Activated naive CD4-positive, alpha-beta T cell treated with anti-CD3 and anti-CD28 coated beads, Interleukin-2, amount 50 U/mL, for 24 hours (primary cell): ENCODE measurements around the gene BCL11B.

ENCODE experiments used
- H3K27ac Mint-ChIP-seq: one replicate; pipeline ENCODE4 v1.8.0; 2021; ENCODE audit warnings: mild to moderate bottlenecking, mixed read lengths
- H3K27me3 Mint-ChIP-seq: one replicate; pipeline ENCODE4 v1.8.0; 2021; ENCODE audit warnings: mixed read lengths
- H3K36me3 Mint-ChIP-seq: one replicate; pipeline ENCODE4 v1.8.0; 2021; ENCODE audit warnings: mixed read lengths
- H3K4me1 Mint-ChIP-seq: one replicate; pipeline ENCODE4 v1.8.0; 2021; ENCODE audit warnings: mixed read lengths
- H3K4me3 Mint-ChIP-seq: one replicate; pipeline ENCODE4 v1.8.0; 2021; ENCODE audit warnings: mild to moderate bottlenecking, mixed read lengths
- H3K9me3 Mint-ChIP-seq: one replicate; pipeline ENCODE4 v1.8.0; 2021; ENCODE audit warnings: mixed read lengths

Gene BCL11B

DNA sequence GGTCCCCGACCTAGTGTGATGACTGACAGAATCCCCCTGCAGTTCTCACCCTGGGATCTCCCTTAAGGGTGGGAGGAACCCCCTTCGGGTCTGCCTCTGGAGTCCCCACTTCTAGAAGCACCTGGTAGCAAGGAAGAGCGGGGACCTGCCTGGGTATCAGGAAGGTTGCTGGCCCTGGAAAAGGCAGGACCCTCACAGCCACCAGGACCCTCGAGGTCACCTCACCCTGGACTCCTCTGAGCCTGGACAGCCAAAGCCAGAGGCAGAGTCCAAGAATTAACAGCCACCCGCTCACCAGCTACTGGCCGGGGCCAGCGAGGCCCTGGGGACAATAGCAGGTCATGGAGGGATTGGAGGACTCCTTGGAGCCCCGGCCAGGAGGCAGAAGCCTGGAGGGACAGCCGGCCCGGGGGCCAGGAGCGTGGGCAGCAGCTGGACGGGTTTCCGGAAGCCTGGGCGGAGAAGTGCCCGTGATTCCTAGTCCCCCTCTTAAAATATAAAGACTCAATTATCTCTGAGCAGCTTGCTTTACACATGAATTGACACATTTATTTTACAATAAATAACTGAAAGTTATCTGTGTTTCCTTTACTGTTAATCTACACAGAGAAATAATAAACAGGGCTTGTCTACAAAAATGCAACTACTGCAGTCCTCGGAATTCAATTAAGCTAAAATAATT lies 17.5 kb downstream of the BCL11B start:
- Mint-ChIP-seq H3K27ac (peak overlapping the region; percentile 99), H3K9me3 (no peaks in the 10 kb centered on the region), H3K36me3 (peaks cover 10% of the 10 kb centered on the region), H3K27me3 (no peaks in the 10 kb centered on the region), H3K4me3 (peak overlapping the region; percentile 90), H3K4me1 (peaks cover 92% of the 10 kb centered on the region)

DNA sequence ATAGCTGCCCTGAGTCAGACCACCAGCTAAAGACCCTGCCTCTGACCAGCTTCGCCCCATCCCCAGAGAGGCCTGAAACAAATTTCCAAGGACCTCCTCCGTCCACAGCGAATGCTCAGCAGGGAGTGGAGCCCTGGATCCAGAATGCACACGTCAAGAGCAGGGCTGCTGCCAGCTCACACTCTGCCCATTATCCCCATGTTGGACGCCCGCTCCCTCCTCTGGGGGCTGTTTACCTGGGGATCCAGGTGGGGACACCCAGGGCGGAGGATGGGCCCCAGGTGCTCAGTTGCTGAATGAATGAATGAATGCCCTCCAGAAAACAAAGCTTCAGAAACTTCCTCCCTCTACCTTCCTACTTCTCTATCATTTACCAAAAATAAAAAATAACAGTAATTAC lies 18.1 kb downstream of the BCL11B start:
- Mint-ChIP-seq H3K27ac (peak overlapping the region; percentile 99), H3K4me3 (peak overlapping the region; percentile 90), H3K27me3 (no peaks in the 10 kb centered on the region), H3K36me3 (peaks cover 12% of the 10 kb centered on the region), H3K4me1 (peaks cover 92% of the 10 kb centered on the region), H3K9me3 (no peaks in the 10 kb centered on the region)

DNA sequence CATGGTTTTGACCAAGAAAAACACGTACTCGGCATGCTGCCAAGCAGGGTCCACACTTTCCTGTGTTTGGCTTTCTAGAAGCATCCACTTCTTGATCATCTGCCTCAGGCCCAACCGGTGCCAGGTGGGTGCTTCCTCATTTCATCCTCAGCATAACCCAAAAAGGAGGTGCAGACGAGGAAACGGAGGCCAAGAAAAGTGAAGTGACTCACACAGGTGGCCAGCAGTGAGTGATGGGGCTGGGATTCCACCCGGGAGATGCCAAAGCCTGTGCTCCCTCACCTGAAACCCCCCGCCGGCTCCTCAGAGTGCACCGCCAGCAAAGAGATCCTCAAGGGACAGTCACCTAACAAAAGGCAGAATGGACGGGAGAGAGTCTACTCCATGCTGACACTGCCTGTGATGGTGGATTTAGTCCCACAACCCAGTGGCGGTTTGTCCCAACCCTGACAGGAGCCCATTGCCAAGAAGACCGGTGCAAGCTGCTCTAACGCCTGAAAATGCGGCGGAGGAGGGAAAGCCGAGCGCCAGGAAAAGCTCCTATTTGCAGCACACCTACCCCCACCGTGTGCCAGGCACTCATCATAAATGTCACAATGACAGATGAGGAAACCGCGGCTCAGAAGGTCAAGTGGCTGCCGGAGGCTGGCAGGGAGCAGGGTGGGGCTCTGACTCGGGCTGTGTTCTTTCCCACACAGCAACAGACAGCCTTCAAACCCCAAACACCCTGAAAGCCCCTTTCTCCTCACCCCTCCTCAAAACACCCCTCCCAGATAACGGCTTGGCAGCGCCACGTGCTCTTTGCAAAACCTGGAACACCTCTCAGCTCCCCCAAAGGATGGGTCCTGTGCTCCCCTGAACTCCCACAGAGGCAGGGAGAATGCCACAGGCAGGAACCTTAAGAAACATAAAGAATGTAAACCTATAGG lies 18.8 kb downstream of the BCL11B start:
- Mint-ChIP-seq H3K4me1 (peaks cover 92% of the 10 kb centered on the region), H3K27ac (peak overlapping the region; percentile 99), H3K27me3 (no peaks in the 10 kb centered on the region), H3K36me3 (peaks cover 12% of the 10 kb centered on the region), H3K4me3 (peak overlapping the region; percentile 90), H3K9me3 (no peaks in the 10 kb centered on the region)

DNA sequence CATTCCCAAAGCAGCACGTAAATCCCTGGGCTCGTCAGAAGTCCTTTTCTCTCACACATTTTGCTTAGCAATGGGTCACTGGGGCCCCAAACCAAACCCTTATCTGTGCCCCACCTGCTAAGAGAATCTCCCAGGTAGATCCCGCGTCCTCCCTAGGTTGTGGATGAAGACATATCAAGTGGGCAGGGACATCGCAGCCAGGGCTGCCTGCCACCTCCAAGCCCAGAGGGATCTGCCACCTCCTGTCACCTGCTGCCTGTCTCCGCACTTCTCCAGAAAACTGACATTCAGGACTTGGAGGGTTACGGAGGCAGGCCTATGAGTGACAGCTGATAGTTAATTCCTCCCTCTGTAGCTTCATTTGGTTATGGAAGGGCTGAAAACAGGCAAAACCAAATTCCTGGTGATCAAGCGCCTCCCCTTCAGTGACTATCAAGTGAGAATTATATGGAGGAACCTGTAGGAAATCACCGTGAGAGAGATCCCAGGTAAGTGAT lies 19.5 kb downstream of the BCL11B start:
- peak overlapping the region; percentile 90 for H3K4me3 Mint-ChIP-seq

DNA sequence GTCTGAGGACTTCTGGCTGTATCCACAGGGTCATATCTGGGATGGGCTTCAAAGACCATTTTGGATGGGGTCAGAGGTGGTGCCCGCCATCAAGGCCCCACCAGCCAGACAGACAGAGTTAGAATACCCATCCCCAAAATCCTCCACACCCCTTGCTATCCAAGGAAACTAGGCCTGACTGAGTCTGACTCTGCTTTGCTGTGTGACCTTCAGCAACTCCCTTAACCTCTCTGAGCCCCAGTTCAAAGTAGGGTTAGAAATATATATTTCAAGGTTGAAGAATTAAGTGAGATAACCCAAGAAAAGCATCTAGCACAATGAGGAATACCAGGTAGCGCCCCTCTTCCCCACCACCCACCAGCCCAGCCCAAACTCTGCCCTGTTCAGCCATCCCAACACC lies 20.3 kb downstream of the BCL11B start:
- Mint-ChIP-seq H3K27ac (peak overlapping the region; percentile 99), H3K4me3 (peak overlapping the region; percentile 90), H3K27me3 (no peaks in the 10 kb centered on the region), H3K4me1 (peaks cover 92% of the 10 kb centered on the region), H3K36me3 (peaks cover 12% of the 10 kb centered on the region), H3K9me3 (no peaks in the 10 kb centered on the region)

More for the DNA sequence above, 19.5 kb downstream of the BCL11B start:
- peak overlapping the region; percentile 99 for H3K27ac Mint-ChIP-seq
- H3K9me3 Mint-ChIP-seq: no peaks in the 10 kb centered on the region
- H3K36me3 Mint-ChIP-seq: peaks cover 12% of the 10 kb centered on the region
- no peaks in the 10 kb centered on the region for H3K27me3 Mint-ChIP-seq
- peaks cover 92% of the 10 kb centered on the region for H3K4me1 Mint-ChIP-seq

DNA sequence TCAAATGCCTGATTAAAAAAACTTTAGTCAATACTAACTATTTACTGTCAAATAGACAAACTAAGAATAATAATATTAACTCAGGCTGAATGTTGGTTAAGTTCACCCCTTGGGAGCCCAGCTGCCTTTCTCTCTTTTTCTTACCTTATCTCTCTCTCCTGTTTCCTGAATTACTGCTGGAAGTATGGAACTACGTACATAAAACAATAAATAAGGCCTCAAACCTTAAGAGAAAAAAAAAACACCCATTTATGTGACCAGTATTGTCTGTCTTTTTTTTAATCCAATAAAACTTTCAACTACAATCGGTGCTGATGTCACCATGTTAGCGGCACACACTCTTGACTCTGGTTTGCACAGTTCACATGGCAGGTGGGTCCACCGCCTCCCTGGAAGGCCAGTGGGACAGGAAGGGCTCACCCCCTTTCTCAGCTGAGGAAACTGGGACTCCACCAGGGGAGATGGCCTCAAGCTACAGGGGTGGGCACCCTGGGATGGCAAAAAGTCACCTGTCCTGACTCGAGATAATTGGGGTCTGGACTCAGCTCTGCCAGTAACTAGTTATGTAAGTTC lies 21.3 kb downstream of the BCL11B start:
- H3K27me3 Mint-ChIP-seq: no peaks in the 10 kb centered on the region
- peaks cover 85% of the 10 kb centered on the region for H3K4me1 Mint-ChIP-seq
- peaks cover 12% of the 10 kb centered on the region for H3K36me3 Mint-ChIP-seq
- H3K27ac Mint-ChIP-seq: peak overlapping the region; percentile 99
- H3K9me3 Mint-ChIP-seq: no peaks in the 10 kb centered on the region
- peak overlapping the region; percentile 90 for H3K4me3 Mint-ChIP-seq

DNA sequence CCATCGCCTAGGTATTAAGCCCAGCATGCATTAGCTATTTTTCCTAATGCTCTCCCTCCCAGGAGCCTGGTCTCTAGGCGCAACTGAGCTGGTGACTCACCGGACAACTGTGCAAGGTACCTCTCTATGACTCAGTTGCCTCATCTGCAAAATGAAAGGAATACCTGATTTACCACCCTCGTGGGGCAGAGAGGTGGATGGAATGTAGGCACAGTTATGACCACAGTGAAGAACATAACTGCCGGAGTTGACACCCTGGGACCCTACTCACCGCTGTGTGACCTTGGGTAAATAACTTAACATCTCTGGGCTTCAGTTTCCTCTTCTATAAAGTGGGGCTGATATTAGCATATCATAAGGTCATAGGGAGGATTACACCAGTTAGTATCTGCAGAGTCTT lies 22.6 kb downstream of the BCL11B start:
- H3K4me1 Mint-ChIP-seq: peaks cover 83% of the 10 kb centered on the region
- H3K27ac Mint-ChIP-seq: peak overlapping the region; percentile 98
- peaks cover 12% of the 10 kb centered on the region for H3K36me3 Mint-ChIP-seq
- H3K9me3 Mint-ChIP-seq: no peaks in the 10 kb centered on the region
- H3K4me3 Mint-ChIP-seq: peak overlapping the region; percentile 85
- H3K27me3 Mint-ChIP-seq: no peaks in the 10 kb centered on the region

DNA sequence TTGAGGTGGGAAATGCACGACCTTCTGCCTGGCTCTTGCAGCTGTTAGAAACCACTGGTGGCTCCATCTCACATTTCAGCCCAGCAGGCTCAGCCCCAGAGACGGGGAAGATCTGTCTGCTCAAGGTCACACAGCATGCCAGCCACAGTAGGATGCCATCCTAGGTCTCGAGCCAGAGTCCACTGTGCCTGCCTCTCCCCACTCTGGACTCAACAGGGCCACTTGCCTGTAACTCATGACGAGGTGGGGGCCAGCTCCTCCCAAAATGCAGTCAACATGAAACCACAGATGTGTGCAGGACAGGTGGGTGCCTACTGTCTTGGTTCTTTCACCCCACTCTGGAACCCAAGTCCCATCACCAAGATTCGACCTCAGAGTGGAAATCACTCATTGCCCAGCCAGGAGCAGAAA lies 23.2 kb downstream of the BCL11B start:
- no peaks in the 10 kb centered on the region for H3K27me3 Mint-ChIP-seq
- peaks cover 83% of the 10 kb centered on the region for H3K4me1 Mint-ChIP-seq
- H3K27ac Mint-ChIP-seq: peak overlapping the region; percentile 89
- no peaks in the 10 kb centered on the region for H3K9me3 Mint-ChIP-seq
- peak overlapping the region; percentile 85 for H3K4me3 Mint-ChIP-seq
- peaks cover 13% of the 10 kb centered on the region for H3K36me3 Mint-ChIP-seq

DNA sequence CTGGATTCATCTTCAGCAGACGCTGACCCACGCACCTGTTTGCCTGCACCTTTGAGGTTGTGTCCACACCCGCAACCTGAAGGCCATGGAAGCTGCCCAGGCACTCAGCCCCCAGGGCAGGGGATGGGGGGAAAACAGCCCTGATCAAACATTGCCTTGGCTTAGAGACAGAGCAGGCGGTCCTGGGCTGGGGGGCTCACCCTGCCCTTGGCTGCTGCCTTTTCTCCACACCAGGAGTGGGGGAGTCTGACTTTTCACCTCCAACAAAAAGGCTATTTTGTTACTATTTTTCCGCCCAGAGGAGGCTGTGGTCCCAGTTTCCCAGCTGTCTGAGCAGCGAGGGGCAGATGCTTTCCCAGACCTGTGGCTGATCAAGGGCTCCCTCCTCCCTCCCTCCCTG lies 24.2 kb downstream of the BCL11B start:
- H3K4me3 Mint-ChIP-seq: peak overlapping the region; percentile 85
- peaks cover 10% of the 10 kb centered on the region for H3K36me3 Mint-ChIP-seq
- no peaks in the 10 kb centered on the region for H3K27me3 Mint-ChIP-seq
- H3K4me1 Mint-ChIP-seq: peaks cover 83% of the 10 kb centered on the region
- no peaks in the 10 kb centered on the region for H3K9me3 Mint-ChIP-seq
- peak overlapping the region; percentile 89 for H3K27ac Mint-ChIP-seq

DNA sequence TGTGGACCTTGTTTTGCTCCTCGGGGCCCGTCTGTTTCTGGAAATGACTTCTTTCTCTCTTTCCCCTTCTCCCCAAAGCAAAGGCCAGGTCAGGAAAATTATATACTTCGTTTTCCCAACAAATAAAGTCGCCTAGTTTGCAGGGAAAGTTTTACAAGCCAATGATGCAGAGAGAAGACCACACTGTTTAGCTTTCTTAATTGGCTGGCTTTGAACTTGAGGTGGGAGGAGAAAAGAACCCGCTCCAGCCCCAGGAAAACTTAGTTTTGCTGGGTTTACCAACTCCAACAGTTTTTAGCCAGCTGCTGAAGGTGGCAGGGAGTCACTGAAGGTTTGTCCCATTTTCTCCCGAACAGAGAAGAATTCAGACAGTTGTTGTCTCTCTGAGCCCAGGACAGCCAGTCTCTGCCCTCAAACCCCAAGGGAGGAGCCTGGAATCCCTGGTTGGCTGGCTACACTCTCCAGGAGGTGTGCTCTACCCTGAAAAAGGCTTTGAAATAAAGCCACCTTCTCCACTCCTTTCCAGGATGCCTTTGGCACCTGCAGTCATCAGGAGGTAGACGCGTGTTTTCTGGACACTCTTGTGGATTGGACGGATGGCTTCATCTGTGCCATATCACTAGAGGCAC lies 24.8 kb downstream of the BCL11B start:
- H3K9me3 Mint-ChIP-seq: no peaks in the 10 kb centered on the region
- peak overlapping the region; percentile 89 for H3K27ac Mint-ChIP-seq
- H3K27me3 Mint-ChIP-seq: no peaks in the 10 kb centered on the region
- H3K36me3 Mint-ChIP-seq: peaks cover 10% of the 10 kb centered on the region
- H3K4me3 Mint-ChIP-seq: peak overlapping the region; percentile 85
- H3K4me1 Mint-ChIP-seq: peaks cover 83% of the 10 kb centered on the region

DNA sequence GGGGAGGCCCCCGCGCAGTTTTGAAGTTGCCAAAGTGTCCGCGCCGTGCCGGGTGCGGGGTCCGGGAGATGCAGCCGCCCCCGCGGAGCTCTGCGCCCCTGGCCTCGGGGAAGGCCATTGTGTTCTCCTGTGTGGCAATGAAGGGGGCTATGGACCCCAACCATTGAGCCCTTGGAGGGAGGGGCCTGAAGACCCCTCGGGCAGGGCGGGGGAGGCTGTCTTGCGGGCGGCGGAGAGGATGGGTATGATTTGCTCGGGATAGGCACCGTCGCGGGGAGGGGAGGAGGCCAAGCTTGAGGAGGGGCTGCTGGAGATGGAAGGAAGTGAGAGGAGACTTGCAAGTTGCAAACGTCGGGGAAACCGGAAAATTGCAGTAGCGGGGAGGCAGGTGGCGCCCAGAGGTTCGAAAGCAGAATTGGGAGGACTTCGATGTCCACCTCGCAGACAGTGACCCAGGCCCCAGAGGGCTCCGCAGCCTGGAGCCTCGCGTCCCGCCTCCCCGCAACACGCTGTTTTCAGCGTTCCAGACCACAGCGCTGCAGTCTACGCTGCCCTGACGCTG lies 25.4 kb downstream of the BCL11B start:
- peak overlapping the region; percentile 85 for H3K4me3 Mint-ChIP-seq
- peak overlapping the region; percentile 89 for H3K27ac Mint-ChIP-seq
- peaks cover 83% of the 10 kb centered on the region for H3K4me1 Mint-ChIP-seq
- H3K27me3 Mint-ChIP-seq: no peaks in the 10 kb centered on the region
- H3K36me3 Mint-ChIP-seq: peaks cover 10% of the 10 kb centered on the region
- no peaks in the 10 kb centered on the region for H3K9me3 Mint-ChIP-seq

DNA sequence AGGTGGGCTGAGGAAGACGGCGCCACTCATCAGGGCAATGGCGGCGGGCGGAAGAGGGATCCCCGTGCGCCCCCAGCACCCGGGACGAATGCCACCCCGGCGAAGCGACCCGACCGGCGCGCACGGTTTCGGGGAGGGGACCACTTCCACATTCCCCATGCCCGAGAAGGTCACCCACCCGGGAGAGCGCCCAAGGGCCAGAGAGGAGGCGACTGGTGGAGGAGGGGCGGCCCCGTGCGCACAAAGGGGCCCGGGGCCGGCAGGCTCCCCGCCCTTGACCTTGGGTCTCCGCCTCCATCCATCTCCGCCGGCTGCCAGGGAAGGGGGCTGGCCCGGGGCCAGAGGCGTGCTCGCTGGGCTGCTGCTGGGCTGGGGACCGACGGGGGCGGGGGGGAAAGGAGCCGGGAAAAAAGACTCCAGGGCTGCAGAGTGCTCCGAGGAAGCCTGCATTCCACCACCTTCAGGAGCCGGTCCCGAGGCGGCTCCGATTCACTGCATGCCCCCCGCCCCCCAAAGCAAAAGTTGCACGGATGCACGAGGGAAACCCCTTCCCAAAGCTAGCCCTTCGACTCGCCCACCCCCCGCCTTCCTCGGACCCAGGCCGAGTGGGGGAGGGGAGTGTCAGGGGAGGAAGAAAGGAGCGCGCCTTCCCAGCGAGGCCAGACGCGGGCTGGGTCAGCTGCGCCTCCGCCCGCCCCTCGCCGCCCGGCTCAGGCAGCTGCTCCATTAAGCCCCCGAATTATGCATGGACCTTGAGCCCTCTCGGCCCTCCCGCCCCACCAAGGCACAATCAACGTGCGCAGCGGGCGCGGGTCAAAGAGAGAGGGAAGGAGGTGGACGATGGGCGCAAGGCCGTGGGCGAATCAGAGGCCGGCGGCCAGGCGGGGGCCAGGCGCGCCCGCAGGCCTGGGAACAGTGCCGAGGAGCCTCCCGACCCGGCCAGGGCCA lies 26.2 kb downstream of the BCL11B start:
- Mint-ChIP-seq H3K4me1 (peaks cover 83% of the 10 kb centered on the region), H3K36me3 (peaks cover 10% of the 10 kb centered on the region), H3K9me3 (no peaks in the 10 kb centered on the region), H3K27me3 (no peaks in the 10 kb centered on the region), H3K27ac (peak overlapping the region; percentile 100), H3K4me3 (peak overlapping the region; percentile 92)

DNA sequence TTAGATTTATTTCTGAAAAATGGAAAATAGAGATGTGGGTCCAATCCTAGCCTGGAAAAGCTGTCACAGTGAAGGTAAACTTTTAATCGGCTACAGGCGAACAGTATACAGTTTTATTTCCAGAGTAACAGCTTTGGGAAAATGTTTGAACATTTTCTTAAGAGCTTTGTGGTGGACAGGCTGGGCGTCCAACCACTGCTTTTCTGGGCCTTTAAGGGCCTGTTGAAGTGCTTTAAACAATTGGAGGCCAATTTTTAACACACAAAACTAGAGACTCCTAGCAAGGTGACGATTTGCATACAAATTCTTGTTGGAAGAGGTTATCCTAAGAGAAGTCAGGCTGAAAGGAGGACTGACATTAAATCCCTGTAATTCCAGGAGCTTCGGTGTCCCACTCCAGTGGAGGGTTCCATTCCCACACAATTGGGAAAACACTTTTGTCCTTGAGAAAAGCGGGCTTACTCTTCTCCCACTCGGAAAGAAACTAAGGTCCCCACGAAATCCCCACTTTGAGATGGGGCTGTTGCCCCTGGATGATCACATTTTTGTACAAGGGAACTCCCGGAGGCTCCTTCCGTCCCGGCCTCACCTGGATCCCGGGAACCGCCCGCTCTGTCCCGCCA lies 26.9 kb downstream of the BCL11B start:
- peaks cover 84% of the 10 kb centered on the region for H3K4me1 Mint-ChIP-seq
- no peaks in the 10 kb centered on the region for H3K27me3 Mint-ChIP-seq
- peak overlapping the region; percentile 92 for H3K4me3 Mint-ChIP-seq
- H3K27ac Mint-ChIP-seq: peak overlapping the region; percentile 100
- no peaks in the 10 kb centered on the region for H3K9me3 Mint-ChIP-seq
- H3K36me3 Mint-ChIP-seq: peaks cover 7% of the 10 kb centered on the region
